Measurements from ENCODE around the gene FNDC11.

FNDC11 gene

DNA sequence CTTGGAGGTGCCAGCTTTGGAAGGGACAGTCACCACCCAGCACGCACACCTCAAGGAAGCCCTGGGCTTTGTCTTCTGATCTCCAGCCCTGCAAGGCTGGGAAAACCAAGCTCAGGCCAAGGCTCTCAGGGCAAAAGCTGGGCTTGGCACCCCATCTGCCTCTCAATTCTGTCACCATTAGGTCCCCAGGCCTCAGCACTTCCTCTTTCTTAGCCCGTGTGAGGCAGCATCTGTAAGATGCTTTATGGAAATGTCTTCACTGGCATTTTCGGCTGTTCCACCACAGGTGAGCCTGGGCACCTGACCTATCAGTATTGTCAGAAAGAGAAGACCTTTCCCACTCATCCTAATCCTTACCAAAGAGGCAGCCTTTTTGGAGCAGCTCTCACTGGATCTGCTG is 48.4 kb downstream of the FNDC11 start:
- no peak for DNase-seq (ENCODE audit: low read depth, low spot score)
- no peak overlapping the region for H3K4me3 ChIP-seq
- no peaks in the 10 kb centered on the region for H3K9me3 ChIP-seq (ENCODE audit: low read depth, low read length)
- TF ChIP-seq FOXP2 (optimal IDR thresholded peaks at IDR 0.05; ENCODE audit: control extremely low read depth, extremely low read length, insufficient read depth): no peak
- no peak for TF ChIP-seq EZH2 (IDR thresholded peaks at IDR 0.05)
- TF ChIP-seq POLR2AphosphoS5 (IDR thresholded peaks at IDR 0.05; ENCODE audit: borderline replicate concordance, low read depth, low read length): no peak
- peaks cover 32% of the 10 kb centered on the region for H3K36me3 ChIP-seq (ENCODE audit: insufficient read depth, low read length)
- H3K27ac ChIP-seq: no peak overlapping the region
- no peak overlapping the region for H3K9ac ChIP-seq (ENCODE audit: insufficient read length)

Data from SK-N-MC (cell line).